Central memory CD4-positive, alpha-beta T cell (primary cell): Measurements from ENCODE around the gene IL17C.
A peak's percentile ranks its signal among the peaks of the same experiment; 100 is the strongest.

ENCODE experiments used
- DNase-seq: peaks from one replicate; pipeline ENCODE4 v3.0.0; 2022

Gene IL17C

DNA sequence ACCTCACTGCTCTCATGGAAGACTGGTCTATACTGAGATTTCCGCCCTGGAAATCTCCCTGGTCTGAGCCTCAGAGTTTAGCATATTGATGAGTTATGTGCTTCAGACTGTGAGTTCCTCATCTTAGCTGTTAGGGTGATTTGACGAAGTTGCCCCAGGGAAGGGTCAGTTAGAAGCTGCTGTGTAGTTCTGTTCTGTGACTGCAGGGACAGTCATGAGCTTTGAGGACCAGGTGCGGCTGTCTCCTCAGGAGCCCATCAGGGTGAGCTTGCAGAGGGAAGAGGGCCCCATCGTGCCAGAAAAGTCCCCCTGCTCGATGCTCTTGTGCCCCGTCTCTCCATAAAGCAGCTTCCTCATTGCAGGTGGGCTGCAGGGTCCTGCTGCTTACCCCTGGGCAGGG lies 28.3 kb upstream of the IL17C start:
- DNase-seq = no peak

DNA sequence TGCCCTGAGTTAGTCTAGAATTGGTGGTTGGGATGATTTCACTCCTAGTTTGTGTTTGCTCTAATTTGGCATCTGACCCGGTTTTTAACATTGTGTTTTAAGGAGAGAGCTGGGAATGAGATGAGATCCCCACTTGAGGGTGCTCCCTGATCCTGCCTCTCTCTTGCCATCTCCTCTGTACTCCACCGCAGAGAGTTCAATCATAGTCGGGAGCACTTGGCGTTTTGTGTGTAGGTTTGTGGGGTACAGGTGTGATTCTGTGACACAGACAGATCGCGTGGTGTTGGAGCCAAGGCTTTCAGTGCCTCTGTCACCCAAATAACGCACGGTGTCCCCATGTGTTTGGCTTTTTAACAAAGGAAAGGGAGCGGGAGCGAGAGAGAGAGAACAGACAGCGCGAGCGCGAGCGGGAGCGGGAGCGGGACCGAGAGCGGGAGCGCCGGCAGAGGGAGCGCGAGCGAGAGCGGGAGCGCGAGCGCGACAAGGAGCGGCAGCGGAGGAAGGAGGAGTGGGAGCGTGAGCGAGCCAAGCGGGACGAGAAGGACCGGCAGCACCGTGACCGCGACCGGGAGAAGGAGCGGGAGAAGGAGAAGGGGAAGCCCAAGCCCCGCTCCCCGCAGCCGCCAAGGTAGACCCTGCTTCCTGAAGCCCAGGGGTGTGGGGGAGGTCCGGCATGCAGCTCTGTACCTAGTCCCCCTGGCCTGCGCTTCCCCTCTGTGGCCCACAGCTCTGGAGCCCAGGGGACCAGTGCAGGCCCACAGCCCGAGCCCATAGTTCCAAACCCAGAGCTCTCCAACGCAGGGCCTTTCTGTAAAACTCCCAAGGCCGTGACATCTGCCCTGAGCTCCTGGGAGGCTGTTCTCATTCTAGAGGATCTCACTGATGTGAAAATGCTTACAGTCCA lies 27.2 kb upstream of the IL17C start:
- no peak for DNase-seq

- no peak for DNase-seq
Measured at GRCh38 chr16:88613293-88613692, 25.1 kb upstream of the IL17C start.

GRCh38 chr16:88613911-88614817 lies 24.2 kb upstream of the IL17C start:
- no peak for DNase-seq

DNA sequence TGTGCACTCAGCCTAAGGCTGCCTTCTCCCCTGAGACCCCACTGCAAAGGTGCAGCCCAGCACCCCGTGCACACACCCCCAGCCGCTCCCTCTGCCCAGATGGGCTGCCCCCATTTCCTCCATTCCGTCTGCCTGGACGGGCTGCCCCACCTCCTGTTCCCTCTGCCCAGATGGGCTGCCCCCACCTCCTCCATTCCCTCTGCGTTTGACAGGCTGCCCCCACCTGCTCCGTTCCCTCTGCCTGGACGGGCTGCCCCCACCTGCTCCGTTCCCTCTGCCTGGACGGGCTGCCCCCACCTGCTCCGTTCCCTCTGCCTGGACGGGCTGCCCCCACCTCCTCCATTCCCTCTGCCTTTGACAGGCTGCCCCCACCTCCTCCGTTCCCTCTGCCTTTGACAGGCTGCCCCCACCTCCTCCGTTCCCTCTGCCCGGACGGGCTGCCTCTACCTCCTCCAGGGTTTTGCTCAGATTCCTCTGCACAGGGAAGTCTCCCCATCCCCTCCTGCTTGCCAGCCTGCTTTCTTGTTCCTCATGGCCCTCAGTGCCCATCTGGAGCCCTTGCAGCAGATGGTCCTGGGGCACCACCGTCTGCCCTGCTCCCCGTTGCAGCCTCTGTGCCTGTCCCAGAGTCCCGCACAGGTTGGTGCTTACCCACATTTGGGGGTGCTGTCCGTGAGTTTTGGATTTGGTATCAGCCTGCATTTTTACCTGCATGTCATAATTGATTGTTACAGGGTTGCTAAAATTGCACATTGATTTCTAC lies 23.4 kb upstream of the IL17C start:
- DNase-seq = no peak

DNA sequence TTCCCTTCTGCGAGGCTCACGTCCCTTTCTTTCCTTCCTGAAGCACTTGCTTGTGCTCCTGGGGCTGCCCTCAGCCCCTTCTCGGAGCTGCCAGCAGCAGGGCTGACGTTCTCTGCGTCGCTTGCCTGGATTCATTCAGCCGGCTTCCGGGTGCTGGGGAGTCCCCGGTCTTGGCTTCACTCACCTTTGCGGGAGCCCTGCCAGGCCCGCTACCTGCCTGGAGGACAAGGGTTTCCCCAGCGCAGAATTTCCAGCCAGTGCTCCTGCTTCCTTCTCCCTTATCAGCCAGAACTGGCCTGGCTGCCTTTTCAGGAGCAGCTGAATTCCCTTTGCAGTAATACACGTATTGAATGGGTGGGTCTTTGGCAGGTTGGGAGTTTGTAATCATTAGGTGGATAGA lies 22.1 kb upstream of the IL17C start:
- DNase-seq = no peak

DNA sequence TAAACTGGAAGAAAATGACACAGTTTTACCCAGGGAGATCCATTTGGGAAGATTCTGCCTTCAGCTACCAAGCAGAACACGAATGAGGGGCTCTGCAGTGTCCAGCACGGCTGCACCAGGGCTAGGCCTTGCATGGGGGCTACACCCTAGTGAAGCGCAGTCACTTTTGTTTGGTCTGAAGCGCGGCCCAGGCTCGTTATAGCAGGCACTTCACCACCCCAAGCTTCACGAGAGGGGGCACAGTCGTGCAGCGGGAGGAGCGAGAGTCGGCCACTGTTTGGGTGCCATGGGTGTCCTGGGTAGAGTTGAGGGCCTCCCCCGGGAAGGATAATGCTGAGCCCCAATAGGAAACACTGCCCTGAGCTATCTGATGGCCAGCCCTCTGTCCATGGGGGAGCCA lies 21.6 kb upstream of the IL17C start:
- no peak for DNase-seq

- DNase-seq = no peak
Measured at GRCh38 chr16:88617268-88618031, 20.9 kb upstream of the IL17C start.

DNA sequence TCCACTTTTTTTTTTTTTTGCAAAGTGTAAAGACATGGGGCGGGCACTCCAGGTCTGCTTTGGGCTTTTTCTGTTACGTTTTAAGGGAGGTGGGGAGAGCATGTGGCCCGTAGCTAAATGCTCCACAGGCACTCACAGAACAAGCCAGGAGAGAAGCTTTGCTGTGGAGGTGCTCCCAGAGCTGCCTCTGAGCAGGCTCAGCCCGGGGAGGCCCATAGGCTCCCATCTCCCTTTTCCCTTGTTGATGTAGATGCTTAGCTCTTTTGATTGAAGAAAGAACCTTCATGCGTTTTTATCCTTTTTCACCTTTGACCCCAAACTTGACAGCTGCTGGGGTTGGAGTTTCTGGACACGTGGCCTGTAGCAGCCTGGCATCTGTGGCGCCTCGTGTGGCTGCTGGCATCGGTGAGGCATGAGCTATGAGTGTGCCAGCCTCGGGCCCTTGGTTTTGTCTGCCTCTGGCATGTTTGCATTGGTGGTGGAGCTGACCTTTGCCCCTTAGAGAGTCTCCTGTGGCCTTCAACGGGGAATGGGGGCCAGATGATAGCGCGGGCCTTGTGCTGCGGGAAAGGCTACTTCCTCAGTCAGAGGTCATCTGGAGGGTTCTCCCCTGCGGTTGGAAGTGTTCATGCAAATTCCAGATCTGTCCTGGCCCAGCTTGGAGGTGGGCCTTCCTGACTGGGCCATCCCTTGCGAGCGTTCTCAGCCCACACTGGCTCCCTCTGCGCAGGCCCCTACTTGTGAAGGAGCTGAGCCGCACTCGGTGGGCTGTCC lies 20.0 kb upstream of the IL17C start:
- DNase-seq = no peak

DNA sequence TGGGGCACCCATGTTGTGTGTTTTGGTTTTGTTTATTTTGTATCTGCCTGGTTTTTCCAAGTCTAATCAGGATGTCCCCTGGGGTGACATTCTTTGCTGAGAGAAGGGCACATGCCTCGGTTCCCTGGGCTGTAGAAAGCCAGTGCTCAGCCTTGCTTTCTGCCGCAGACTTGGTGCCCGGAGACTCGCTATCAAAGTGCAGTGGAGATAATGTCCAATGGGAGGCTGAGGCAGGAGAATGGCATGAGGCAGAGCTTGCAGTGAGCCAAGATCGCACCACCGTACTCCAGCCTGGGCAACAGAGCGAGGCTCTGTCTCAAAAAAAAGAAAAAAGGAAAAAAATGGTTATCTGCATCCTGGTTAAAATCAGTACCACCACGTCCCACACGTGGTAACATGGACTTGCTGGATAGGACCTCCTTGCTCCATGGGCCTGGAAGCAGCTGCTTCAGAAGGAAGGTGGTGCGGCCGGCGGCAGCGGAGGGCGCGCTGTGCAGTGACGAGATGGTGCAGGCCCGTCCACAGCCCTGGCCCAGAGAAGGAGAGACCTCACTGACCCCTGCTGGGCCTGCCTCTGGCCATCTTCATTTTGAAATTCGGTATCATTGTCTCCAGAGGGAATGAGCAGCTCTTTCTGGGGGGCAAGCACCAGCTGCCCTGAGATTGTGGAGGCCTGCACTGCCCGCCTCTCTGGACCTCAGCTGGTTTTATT lies 19.3 kb upstream of the IL17C start:
- DNase-seq = no peak

DNA sequence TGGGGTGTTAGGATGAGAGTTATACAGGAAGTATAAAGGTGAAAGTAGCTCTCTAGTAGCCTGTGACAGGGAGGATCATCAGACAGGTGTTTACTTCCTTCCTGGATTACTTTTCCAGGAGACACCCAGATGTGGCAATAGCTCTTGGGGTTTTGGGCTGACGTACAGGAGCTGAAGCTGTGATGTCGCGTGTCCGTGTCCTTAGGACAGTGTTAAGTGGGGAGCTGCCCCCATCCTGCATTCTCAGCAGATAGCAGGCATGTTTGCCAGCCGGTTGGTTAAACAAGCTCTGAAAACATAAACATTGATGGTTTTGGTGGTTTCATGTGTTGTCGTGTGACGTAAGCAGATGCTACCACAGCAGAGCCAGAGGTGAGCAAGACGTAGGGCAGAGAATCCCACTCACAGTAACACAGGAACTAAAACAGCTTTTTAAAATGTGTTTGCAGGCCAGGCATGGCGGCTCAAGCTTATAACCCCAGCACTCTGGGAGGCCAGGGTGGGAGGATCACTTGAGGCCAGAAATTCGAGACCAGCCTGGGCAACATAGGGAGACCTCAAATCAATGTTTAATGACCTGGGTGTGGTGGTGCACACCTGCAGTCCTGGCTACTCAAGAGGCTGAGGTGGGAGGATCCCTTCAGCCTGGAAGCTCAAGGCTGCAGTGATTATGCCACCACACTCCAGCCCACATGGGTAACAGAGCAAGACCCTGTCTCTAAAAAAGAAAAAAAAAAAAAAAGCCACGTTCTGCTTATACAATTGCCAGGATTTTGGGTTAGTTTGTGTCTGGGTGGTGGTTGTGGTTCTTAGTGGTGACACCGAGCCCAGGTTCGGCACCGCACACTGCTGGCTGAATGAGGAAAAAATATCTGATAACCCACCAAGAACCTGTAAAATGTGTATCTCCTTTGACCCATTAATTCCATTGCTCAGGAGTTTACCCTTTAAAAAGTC lies 18.2 kb upstream of the IL17C start:
- DNase-seq = peak; percentile 94

- no peak for DNase-seq
Measured at GRCh38 chr16:88622125-88622524, 16.2 kb upstream of the IL17C start.

DNA sequence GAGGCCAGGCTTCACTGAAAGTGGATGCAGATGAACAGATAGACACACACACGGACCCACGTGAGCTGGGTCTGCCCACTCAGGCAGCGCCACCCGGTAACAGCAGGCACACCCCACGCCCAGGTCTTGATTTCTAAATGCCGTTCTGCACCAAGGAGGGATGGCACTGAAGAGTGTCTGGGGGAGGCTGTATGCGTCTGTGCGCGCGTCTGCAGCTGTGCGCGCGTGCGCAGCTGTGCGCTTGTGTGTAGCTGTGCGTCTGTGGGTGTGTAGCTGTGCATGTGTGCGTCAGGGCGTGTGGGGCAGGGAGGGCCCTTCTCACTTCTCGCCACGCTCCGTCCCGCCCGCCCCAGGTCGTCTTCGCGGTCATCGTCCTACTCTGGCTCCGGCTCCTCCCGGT lies 15.5 kb upstream of the IL17C start:
- no peak for DNase-seq

- DNase-seq = no peak
Measured at GRCh38 chr16:88623858-88624257, 14.5 kb upstream of the IL17C start.

- DNase-seq = no peak
Measured at GRCh38 chr16:88624481-88624880, 13.9 kb upstream of the IL17C start.

DNA sequence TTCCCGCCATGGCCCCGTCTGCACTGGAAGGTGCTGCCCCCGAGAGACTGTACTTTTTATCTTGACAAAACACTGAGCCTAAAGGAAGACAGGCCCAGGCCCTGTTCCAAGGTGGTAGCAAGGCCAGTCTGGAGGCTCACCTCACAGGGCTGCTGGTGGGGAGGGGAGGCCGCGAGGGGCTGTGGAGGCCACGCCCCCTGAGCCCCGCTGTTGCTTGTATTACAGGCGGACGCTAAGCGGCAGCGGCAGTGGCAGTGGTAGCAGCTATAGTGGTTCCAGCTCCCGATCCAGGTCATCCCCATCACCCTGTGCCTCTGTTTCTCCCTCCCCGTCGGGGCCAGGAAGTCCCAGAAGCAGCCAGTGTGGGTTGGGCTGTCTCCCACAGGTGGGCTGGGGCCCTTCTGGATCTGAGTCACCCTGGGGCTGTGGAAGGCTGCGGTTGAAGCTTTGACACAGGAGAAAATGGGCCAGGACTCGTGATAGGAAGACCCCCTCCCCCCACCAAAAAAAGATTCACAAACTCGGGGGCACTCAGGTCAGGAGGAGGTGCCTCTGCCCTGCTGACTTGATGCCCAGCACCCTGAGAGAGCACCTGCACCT lies 13.3 kb upstream of the IL17C start:
- no peak for DNase-seq

- no peak for DNase-seq
Measured at GRCh38 chr16:88626646-88627045, 11.7 kb upstream of the IL17C start.

DNA sequence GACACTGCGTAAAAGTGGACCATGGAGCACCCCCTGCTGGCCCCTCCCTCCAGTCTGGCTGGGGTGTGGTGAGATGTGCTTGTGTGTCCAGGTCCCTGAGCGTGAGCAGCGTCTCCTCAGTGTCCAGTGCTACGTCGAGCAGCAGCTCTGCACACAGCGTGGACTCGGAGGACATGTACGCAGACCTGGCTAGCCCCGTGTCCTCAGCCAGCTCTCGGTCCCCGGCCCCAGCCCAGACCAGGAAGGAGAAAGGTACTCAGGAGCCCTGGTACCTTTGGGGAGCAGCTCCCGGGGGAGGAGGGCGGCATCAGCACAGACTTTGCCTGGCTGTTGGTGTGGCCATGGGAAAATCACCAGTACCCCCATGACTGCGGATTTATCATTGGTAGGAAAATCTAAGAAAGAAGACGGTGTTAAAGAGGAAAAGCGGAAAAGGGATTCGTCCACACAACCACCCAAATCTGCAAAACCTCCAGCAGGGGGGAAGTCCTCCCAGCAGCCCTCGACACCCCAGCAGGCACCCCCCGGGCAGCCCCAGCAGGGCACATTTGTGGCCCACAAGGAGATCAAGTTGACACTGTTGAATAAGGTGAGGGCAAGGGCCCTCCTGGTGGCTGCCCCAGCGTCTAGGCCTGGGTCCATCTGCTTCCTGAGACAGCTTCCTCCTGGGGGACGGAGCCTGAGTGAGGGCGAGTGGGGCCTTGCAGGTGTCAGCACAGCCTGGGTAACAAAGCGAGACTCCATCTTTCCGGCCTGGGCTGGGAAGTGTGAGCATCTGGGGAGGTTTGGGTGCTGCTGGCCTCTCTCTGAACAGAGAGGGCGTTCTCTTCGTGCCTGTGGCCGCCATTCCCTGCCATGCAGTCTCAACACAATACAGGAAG lies 10.6 kb upstream of the IL17C start:
- DNase-seq = no peak
